Ecto neural progenitor cell (in vitro differentiated cells): ENCODE results near the gene CCIN.
"Not testable (repeated sequence)": the region's sequence is repeated elsewhere in the genome, so short reads cannot be mapped to it uniquely, and the experiment has no call there.

Source experiments
- DNase-seq: peaks from one replicate; pipeline ENCODE4 v3.0.0-alpha.2; 2018; ENCODE audit warnings: low spot score

CCIN gene

DNA sequence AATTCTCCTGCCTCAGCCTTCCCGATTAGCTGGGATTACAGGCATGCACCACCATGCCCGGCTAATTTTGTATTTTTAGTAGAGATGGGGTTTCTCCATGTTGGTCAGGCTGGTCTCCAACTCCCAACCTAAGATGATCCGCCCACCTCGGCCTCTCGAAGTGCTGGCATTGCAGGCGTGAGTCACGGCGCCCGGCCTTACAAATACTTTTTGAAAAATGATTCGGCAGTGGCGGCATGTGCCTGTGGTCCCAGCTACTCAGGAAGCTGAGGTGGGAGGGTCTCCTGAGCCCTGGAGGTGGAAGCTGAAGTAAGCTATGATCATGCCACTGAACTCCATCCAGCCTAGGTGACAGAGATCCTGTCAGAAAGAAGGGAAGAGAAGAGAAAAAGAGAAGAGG is 9.1 kb upstream of the CCIN start:
- DNase-seq, result not testable (repeated sequence)

DNA sequence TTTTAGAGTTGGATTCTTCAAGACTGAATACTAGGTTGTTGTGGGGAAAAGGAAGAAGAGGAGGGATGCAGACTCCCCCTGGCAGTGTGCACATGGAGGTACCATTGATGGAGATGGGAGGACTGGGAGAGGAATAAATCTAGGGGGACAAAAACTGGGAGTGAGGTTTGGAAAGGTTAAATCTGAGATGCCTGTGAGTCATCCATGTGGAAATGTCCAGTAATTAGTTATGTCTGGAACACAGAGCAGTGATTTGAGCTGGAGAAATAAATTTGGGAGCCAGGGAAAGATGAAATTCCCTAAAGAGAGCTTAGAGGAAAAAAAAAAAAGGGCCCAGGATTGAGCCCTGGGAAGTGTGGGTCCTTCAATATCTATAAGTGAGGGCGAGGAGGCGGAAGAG is 8.0 kb upstream of the CCIN start:
- DNase-seq, result no peak

DNA sequence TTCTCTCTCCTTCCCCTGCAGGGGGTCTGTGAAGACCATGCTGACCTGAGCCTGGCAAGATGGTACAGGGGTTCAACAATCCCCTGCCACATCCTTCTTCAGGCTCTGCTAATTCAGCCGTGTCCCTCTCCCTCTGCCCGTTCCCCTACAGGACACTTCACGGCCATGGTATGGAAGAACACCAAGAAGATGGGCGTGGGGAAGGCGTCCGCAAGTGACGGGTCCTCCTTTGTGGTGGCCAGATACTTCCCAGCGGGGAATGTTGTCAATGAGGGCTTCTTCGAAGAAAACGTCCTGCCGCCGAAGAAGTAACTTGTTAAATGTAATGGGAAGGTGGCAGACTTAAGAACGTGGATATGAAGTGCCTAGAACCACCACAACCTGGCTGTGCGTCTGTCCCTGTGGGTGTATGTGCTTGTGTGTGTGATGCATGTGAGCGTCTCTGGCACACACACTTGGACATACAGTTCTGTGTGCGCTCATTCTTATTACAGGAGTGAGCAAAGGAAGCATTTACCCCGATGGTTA is 6.9 kb upstream of the CCIN start:
- no peak for DNase-seq

GRCh38 chr9:36163049-36163785 is 6.0 kb upstream of the CCIN start:
- peak; percentile 78 for DNase-seq

GRCh38 chr9:36163786-36164170 is 5.4 kb upstream of the CCIN start:
- no peak for DNase-seq

- DNase-seq, result no peak
These were observed 4.8 kb upstream of the CCIN start for GRCh38 chr9:36164372-36164771.

GRCh38 chr9:36164989-36165388 is 4.2 kb upstream of the CCIN start:
- no peak for DNase-seq

GRCh38 chr9:36165826-36166167 is 3.4 kb upstream of the CCIN start:
- no peak for DNase-seq

DNA sequence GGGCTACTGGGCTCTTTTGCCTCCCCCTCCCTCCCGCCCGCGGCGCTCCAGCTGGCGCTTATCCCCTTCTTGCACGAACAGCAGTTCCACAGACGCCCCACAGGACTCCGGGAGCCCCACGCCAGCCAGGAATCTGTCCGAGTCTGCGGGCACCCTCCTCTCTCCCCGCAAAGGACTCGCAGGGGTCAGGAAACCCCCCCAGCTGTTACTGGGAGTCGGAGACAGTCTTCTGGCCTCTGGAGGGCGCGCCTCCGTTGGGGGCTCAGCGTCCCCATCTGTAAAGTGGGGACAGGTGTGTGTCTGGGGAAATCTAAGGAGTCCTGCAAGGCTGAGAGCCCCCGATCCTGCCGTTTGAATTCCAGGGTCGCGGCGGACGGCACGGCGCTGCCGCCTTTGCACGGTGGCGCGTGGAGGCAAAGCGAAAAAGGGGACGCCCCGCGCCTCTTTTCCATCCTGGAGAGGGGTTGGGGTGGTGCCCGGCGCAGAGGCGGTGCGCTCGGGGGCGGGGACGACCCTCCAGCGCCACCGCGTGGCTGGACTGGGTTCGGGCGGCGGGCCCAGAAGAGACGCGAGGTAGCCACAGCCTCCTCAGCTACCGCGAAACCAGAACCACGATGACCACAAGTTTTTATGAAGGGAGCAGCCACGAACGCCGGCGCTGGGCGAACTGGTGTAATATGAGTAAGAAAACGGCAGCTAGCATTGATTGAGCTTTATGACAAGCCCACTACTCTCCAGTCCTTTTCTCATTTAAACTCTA is 2.8 kb upstream of the CCIN start:
- DNase-seq, result peak; percentile 86

- DNase-seq, result no peak
These were observed 520 bp downstream of the CCIN start for GRCh38 chr9:36169708-36170107.

GRCh38 chr9:36170531-36170930 is 1.3 kb downstream of the CCIN start:
- DNase-seq, result no peak

DNA sequence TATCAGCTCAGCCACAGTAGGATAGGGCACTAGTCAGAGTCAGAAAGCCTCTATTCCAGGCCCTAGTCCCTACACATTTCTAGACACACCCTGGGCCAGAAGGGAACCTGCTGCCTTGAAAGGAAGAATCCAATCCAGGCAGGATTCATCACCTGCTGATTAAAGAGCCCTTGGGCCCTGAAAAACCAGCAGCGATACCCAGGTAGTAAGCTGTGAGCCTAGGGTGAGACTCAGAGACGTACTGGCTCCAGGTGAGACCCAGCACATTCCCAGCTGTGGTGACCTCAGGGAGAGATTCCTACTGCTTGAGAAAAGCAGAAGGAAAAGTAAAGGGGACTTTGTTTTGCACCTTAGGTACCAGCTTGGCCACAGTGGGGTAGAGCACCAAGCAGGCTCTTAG is 4.7 kb downstream of the CCIN start:
- DNase-seq, result no peak

GRCh38 chr9:36174271-36174670 is 5.1 kb downstream of the CCIN start:
- DNase-seq, result no peak

DNA sequence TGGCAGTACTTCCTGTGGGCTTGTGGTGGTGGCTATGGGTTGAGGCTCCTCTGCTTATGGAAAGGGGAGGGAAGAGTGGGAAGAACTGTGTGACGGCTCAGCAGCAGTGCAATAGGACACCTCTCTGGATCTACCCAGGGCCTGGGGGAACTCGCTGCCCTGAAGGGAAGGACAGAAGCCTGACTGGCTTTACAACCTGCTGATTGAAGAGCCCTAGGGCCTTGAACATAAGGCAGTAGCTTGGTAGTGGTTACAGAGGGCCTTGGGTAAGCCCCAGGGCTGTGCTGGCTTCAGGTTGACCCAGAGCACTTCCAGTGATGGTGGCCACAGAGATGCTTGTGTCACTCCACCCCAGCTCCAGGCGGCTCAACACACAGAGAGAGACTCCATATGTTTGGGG is 5.5 kb downstream of the CCIN start:
- DNase-seq, result no peak

DNA sequence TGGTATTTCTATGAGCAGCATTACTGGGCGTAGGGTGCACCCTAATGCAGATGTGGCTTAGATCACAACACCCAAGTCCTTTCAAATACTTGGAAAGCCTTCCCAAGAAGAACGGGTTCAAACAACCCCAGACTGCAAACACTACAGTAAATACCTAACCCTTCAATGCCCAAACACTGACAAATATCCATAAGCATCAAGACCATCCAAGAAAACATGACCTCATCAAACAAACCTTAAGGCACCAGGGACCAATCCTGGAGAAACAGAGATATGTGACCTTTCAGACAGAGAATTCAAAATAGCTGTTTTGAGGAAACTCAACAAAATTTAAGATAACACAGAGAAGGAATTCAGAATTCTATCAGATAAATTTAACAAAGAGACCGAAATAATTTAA is 6.0 kb downstream of the CCIN start:
- not testable (repeated sequence) for DNase-seq

DNA sequence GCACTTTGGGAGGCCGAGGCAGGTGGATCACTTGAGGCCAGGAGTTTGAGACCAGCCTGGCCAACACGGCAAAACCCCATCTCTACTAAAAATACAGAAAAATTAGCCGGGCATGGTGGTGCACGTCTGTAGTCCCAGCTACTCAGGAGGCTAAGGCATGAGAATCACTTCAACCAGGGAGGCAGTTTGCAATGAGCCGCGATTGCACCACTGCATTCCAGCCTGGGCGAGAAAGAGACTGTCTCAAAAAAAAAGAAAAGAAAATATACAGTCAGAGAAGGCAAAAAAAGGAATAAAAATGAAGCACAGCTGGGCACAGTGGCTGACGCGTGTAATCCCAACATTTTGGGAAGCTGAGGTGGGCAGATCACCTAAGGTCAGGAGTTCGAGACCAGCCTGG is 7.3 kb downstream of the CCIN start:
- DNase-seq, result not testable (repeated sequence)

DNA sequence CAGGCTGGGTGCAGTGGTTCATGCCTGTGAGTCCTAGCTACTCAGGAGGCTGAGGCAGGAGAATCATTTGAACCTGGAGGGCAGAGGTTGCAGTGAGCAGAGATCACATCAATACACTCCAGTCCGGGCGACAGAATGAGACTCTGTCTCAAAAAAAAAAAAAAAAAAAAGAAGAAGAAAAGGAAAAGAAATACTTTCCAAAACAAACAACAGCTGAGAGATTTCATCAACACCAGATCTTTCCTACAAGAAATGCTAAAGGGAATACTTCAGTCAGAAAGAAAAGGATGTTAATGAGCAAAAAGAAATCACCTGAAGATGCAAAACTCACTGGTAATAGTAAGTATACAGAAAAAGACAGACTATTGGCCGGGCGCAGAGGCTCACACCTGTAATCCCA is 8.4 kb downstream of the CCIN start:
- DNase-seq, result no peak

- not testable (repeated sequence) for DNase-seq
These were observed 11.1 kb downstream of the CCIN start for GRCh38 chr9:36180243-36180642.

DNA sequence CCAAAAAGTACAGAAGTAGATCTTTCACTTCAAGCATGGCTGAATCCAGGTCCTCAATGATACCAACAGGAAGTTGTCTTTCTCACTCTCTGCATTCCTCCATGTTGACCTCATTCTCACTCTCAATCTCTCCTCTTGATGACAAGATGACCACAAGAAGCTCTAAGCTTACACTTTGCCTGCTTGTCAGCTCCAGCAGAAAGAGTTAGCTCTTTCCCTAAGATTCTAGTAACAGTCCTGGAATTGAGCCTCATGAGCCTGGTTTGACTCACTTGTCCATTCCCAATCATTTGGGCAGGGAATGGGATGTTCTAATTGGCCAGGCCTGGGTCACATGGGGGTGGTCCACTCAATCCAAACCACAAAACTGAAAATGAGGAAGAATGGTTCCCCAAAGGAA is 18.2 kb downstream of the CCIN start:
- DNase-seq, result no peak

DNA sequence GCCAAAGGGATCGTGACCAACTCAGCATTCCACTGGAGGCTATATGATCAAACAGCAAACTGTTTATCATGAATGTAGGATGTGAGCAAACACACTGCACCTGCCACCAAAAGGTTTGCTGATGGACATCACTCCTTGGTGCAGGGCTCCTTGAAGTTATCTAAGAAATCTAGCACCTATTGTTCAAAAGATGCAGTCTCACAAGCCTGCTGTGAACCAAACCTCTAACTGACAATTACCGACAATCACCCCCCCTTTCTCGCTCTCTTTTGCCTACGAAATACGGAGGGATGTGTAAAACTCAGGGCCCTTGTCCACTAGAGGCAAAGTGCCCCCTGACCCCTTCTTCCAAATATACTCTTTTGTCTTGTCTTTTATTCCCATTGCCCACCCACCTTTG is 19.0 kb downstream of the CCIN start:
- DNase-seq, result no peak

GRCh38 chr9:36189976-36190375 is 20.8 kb downstream of the CCIN start:
- no peak for DNase-seq

GRCh38 chr9:36190388-36191289 is 21.5 kb downstream of the CCIN start, which contains the start of gene CLTA:
TSS of gene CLTA (plus strand) at chr9:36190921. CDS start at chr9:36191057, 136 bp downstream.
- DNase-seq, result peak; percentile 97

GRCh38 chr9:36191290-36191645 is 22.1 kb downstream of the CCIN start:
- DNase-seq, result no peak
